Gastrocnemius medialis (tissue), 4 donors: Measurements from ENCODE around the gene GPRC5D. TPM values are rescaled to one million over a fixed set of nuclear protein-coding genes. Genes with fewer than 3 reads are reported as not detected.

Source experiments
- ATAC-seq, 2 donors: fragments of 150-250 bp; one replicate each; pipeline ENCODE4 v1.9.1; 2016
- DNase-seq, 2 donors: peaks; one replicate each; pipeline ENCODE4 v3.0.0-alpha.2; 2019
- H3K27ac ChIP-seq, 4 donors: fragments of 200-600 bp; sonication (generic); 1 replicate in 1 of 4; 2 replicates in 3 of 4; pipeline ENCODE4 v1.5.1; 2016 to 2018; ENCODE audit warnings: mild to moderate bottlenecking in 2 of 4, moderate library complexity in 1 of 4
- H3K27me3 ChIP-seq, 3 donors: fragments of 200-600 bp; sonication (generic) in 2 of 3; 1 replicate in 1 of 3; 2 replicates in 2 of 3; pipeline versions ENCODE4 v1.5.1 to v1.6.0; 2016 to 2019; ENCODE audit warnings: mild to moderate bottlenecking in 1 of 3, moderate library complexity in 1 of 3
- H3K36me3 ChIP-seq, 2 donors: fragments of 200-600 bp; sonication (generic) in 1 of 2; one replicate each; pipeline ENCODE4 v1.5.1; 2017 to 2018
- H3K4me1 ChIP-seq, 2 donors: fragments of 200-600 bp; sonication (generic) in 1 of 2; one replicate each; pipeline ENCODE4 v1.5.1; 2016 to 2017; ENCODE audit warnings: mild to moderate bottlenecking in 2 of 2
- H3K4me3 ChIP-seq, 4 donors: fragments of 200-600 bp; sonication (generic) in 3 of 4; 1 replicate in 1 of 4; 2 replicates in 3 of 4; pipeline ENCODE4 v1.5.1; 2016 to 2019; ENCODE audit warnings: mild to moderate bottlenecking in 2 of 4
- H3K9me3 ChIP-seq, 3 donors: fragments of 200-600 bp; sonication (generic) in 2 of 3; 1 replicate in 1 of 3; 2 replicates in 2 of 3; pipeline ENCODE4 v1.5.1; 2016 to 2019
- POLR2A ChIP-seq, 2 donors: fragments of 450-650 bp; IDR thresholded peaks; one replicate each; pipeline ENCODE4 v1.6.1; 2017; ENCODE audit warnings: antibody characterized with exemption in 2 of 2, mild to moderate bottlenecking in 2 of 2, moderate library complexity in 2 of 2
- in situ Hi-C, 4 donors: fragments of 200-750 bp; cut with MboI; loops; one replicate each; pipeline versions ENCODE4 v1.15.0 to v1.8.0; 2017; ENCODE audit warnings: low sequenced_read_pairs in 4 of 4
- intact Hi-C: fragments of 100-400 bp; cut with DNase I; formaldehyde crosslinking; loops from one replicate; pipeline ENCODE4 v1.15.1; 2023; ENCODE audit warnings: low total_unique reads
- total RNA-seq, 4 donors: library from RNA; depleted of rRNA; stranded (reverse); fragments of >200 nt; gene quantifications; one replicate each; pipeline versions ENCODE4 v1.1.0 to v1.2.3, GENCODE V29; 2016
- TF ChIP-seq, protein P1 (sequence below), 5 experiments: fragments of 450-650 bp in 3 of 5; fragments of 200-600 bp in 2 of 5; sonication (generic) in 2 of 5; IDR thresholded peaks in 4 of 5; conservative IDR thresholded peaks in 1 of 5; 1 replicate in 4 of 5; 2 replicates in 1 of 5; pipeline ENCODE4 v1.5.1; 2016 to 2019; ENCODE audit warnings: antibody characterized with exemption in 5 of 5, mild to moderate bottlenecking in 3 of 5, moderate library complexity in 3 of 5

The GPRC5D gene
- total RNA-seq, 4 donors from 2014 or later, result not detected

DNA sequence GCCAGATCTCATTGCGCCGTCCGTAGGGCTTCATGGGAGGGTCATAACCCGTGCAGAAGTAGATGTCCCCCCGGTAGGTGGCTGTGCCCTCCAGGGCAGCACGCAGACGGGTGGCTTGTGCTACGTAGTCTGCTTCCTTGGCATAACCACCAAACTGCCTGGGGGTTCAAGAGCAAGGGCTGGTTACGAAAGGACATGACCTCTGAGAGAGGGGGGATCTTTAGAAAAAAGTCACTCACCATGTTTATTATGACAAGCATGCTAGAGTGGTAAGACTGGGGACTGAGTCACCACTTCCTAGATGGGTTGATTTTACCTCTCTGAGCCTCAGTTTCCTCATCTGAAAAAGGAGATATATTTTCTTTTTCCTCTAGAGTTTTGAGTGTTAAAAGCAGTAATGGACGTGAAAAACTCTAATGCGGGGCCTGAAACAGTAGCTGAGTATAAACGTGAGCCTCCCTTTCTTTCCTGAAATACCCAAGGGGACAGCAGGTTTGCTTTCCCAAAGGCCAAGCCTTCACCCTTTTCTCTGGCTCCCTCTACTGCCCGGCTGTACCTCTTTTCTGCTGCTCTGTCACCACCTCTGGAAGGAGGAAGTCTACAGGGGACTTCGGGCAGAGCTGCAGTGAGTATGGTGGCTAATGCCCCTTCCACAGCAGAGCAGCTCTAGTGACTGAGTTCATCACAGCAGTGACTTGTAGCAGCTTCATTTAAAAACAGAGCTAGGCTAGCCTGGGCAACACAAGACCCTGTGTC lies 23.5 kb upstream of the GPRC5D start:
- DNase-seq (no peak), ATAC-seq (no peak)
- no peaks in the 10 kb centered on the region for H3K4me1 ChIP-seq
- peaks cover 0 to 51% of the 10 kb centered on the region in 2 donors for H3K36me3 ChIP-seq
- in situ Hi-C loops, result loop anchor here in 2 of 4 donors (25.0 kb wide), 2 partner anchors 163 to 188 kb away; partner anchors contain the start of genes APOLD1 (in 1 of the 2) and DDX47 (in 1 of the 2)
- H3K27ac ChIP-seq, result peak overlapping the region in 3 of 4 donors; percentile 19 to 40 (median 21)
- no peaks in the 10 kb centered on the region for H3K27me3 ChIP-seq
- intact Hi-C loops, result no loop called here
- H3K4me3 ChIP-seq, result no peak overlapping the region
- peaks cover 0 to 4% (median 0%) of the 10 kb centered on the region in 3 donors for H3K9me3 ChIP-seq
- TF ChIP-seq, protein P1, sequence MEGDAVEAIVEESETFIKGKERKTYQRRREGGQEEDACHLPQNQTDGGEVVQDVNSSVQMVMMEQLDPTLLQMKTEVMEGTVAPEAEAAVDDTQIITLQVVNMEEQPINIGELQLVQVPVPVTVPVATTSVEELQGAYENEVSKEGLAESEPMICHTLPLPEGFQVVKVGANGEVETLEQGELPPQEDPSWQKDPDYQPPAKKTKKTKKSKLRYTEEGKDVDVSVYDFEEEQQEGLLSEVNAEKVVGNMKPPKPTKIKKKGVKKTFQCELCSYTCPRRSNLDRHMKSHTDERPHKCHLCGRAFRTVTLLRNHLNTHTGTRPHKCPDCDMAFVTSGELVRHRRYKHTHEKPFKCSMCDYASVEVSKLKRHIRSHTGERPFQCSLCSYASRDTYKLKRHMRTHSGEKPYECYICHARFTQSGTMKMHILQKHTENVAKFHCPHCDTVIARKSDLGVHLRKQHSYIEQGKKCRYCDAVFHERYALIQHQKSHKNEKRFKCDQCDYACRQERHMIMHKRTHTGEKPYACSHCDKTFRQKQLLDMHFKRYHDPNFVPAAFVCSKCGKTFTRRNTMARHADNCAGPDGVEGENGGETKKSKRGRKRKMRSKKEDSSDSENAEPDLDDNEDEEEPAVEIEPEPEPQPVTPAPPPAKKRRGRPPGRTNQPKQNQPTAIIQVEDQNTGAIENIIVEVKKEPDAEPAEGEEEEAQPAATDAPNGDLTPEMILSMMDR (IDR thresholded peaks at IDR 0.05 in 4 of 5, conservative IDR thresholded peaks at IDR 0.05 in 1 of 5), result no peak
- TF ChIP-seq POLR2A (IDR thresholded peaks at IDR 0.05), result no peak

DNA sequence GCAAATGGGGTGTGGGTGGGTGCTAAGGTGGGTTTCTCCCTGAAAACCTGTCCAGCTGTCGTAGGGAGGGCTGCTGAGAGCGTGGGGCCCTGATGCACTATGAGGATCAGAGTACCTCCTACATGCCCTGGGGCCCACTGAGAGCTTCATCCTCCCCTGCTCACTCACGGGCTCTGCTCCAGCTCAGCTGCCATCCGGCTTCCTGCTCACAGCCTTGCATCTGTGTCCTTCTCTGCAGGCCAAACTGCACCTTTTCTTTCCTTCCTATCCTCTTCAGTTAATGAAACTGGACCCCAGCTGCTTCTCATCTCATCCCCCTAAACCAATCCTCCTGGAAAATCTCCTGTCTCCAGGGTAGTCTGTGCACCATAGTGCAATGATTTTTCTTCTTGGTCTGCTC lies 22.2 kb upstream of the GPRC5D start:
- intact Hi-C loops (no loop called here), in situ Hi-C loops (no loop called here)
- peaks cover 0 to 56% of the 10 kb centered on the region in 2 donors for H3K36me3 ChIP-seq
- no peak for DNase-seq
- TF ChIP-seq, protein P1 (IDR thresholded peaks at IDR 0.05 in 4 of 5, conservative IDR thresholded peaks at IDR 0.05 in 1 of 5), result no peak
- H3K9me3 ChIP-seq, result peaks cover 0 to 4% (median 0%) of the 10 kb centered on the region in 3 donors
- H3K27ac ChIP-seq, result no peak overlapping the region
- no peaks in the 10 kb centered on the region for H3K27me3 ChIP-seq
- H3K4me1 ChIP-seq, result no peaks in the 10 kb centered on the region
- no peak overlapping the region for H3K4me3 ChIP-seq
- ATAC-seq, result no peak

DNA sequence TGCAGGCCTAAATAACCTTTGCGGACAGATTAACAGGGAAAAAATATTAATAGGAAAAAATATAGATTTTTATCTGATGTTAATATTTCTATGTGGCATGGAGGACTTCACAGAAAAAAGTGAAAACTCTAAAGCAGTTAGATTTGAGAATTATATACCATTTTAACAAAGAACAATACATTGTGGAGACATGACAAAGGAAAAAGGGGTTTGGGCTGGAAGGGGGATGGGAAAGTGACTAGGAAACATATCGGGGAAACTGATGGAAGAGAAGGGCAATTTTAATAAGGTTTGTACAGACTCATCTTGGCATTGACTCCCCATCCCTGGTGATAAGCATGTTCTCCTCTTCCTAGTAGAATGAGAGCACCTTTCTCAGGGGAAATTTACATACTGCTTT lies 21.0 kb upstream of the GPRC5D start:
- Histone ChIP-seq H3K27me3 (no peaks in the 10 kb centered on the region), H3K4me3 (no peak overlapping the region), H3K36me3 (peaks cover 0 to 51% of the 10 kb centered on the region in 2 donors), H3K27ac (no peak overlapping the region), H3K9me3 (peaks cover 0 to 4% (median 0%) of the 10 kb centered on the region in 3 donors), H3K4me1 (no peaks in the 10 kb centered on the region)
- in situ Hi-C loops (no loop called here), intact Hi-C loops (no loop called here)
- ATAC-seq, result no peak
- DNase-seq, result no peak
- TF ChIP-seq, protein P1 (IDR thresholded peaks at IDR 0.05 in 4 of 5, conservative IDR thresholded peaks at IDR 0.05 in 1 of 5), result no peak
- no peak for TF ChIP-seq POLR2A (IDR thresholded peaks at IDR 0.05)

DNA sequence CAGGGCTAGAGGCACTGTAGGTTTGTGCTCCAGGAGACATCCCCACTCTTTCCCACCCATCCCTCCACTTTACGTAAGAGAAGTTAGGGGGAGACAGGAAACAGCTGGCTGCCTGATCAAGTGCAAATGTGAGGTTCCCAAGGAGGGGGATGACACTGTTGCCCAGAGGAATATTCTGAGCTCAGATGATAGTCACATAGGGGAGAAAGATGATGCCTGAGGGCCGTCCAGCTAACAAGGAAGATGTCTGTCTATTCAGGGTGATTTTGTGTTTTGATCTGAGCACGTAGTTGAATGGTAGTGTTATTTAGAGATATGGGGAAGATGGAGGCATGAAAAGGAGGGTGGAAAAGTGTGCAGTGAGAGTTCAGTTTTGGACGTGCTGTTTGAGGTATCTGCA lies 13.9 kb upstream of the GPRC5D start:
- in situ Hi-C loops (no loop called here), intact Hi-C loops (no loop called here)
- H3K36me3 ChIP-seq, result peaks cover 0 to 8% of the 10 kb centered on the region in 2 donors
- TF ChIP-seq POLR2A (IDR thresholded peaks at IDR 0.05), result no peak
- TF ChIP-seq, protein P1 (IDR thresholded peaks at IDR 0.05 in 4 of 5, conservative IDR thresholded peaks at IDR 0.05 in 1 of 5), result no peak
- no peaks in the 10 kb centered on the region for H3K9me3 ChIP-seq
- no peaks in the 10 kb centered on the region for H3K4me1 ChIP-seq
- DNase-seq (no peak), ATAC-seq (no peak)
- no peaks in the 10 kb centered on the region for H3K27me3 ChIP-seq
- no peak overlapping the region for H3K27ac ChIP-seq
- no peak overlapping the region for H3K4me3 ChIP-seq
